H1 (cell line): ENCODE measurements around the gene CAMK2A. TPM values are rescaled to one million over a fixed set of nuclear protein-coding genes. Genes with fewer than 3 reads are reported as not detected.

Experiments used
- CTCF ChIA-PET: fragments of 300-600 bp; sonication (Branson Sonifier 250); formaldehyde crosslinking; loops from one replicate; lab custom pipeline; 2021; ENCODE audit not compliant: partially characterized antibody; lab: Charles Lee
- POLR2A ChIA-PET: fragments of 300-600 bp; sonication (Branson Sonifier 250); formaldehyde crosslinking; loops from one replicate; lab custom pipeline; 2021; ENCODE audit warnings: inconsistent platforms; ENCODE audit not compliant: partially characterized antibody; lab: Charles Lee
- DNase-seq, 2 experiments: peaks; one replicate each; pipeline versions ENCODE4 v3.0.0 to v3.0.0-alpha.2; 2010 to 2022; ENCODE audit warnings: low spot score in 2 of 2, low read depth in 1 of 2, mixed read lengths in 1 of 2
- FAIRE-seq: peaks from 2 replicates; lab custom pipeline; 2011; peaks lifted over from hg19 to GRCh38; lab: Jason Lieb, UNC
- H2AFZ ChIP-seq: 2 replicates; pipeline ENCODE4 v1.8.1; 2012; ENCODE audit warnings: low read length, inconsistent platforms
- H2AK5ac ChIP-seq: 2 replicates; pipeline ENCODE4 v1.6.1; 2013; ENCODE audit warnings: low read depth, low read length
- H2BK120ac ChIP-seq: replicated peaks from 2 replicates; pipeline ENCODE3; 2013; ENCODE audit warnings: low read depth, low read length, inconsistent platforms
- H2BK12ac ChIP-seq: 2 replicates; pipeline ENCODE4 v1.6.1; 2013; ENCODE audit warnings: low read depth, low read length
- H2BK15ac ChIP-seq: 2 replicates; pipeline ENCODE4 v1.6.1; 2013; ENCODE audit warnings: low read length
- H2BK20ac ChIP-seq: 2 replicates; pipeline ENCODE4 v1.6.1; 2013; ENCODE audit warnings: low read length
- H2BK5ac ChIP-seq: 2 replicates; pipeline ENCODE4 v1.6.1; 2013; ENCODE audit warnings: low read depth, low read length
- H3K14ac ChIP-seq: 2 replicates; pipeline ENCODE4 v1.6.1; 2013; ENCODE audit warnings: inconsistent platforms; ENCODE audit not compliant: insufficient read length
- H3K18ac ChIP-seq: 2 replicates; pipeline ENCODE4 v1.6.1; 2013; ENCODE audit warnings: low read length; ENCODE audit errors: extremely low read depth
- H3K23ac ChIP-seq: 2 replicates; pipeline ENCODE4 v1.6.1; 2013; ENCODE audit warnings: inconsistent platforms; ENCODE audit not compliant: insufficient read length
- H3K23me2 ChIP-seq: 2 replicates; pipeline ENCODE4 v1.6.1; 2013; ENCODE audit warnings: low read depth, low read length
- H3K27ac ChIP-seq: 2 replicates; pipeline ENCODE4 v1.6.1; 2011; ENCODE audit warnings: low read depth, low read length, inconsistent platforms
- H3K27me3 ChIP-seq, 4 experiments: replicated peaks in 1 of 4; 1 replicate in 1 of 4; 2 replicates in 3 of 4; pipeline versions ENCODE4 v1.6.1 to v1.8.1; 2011 to 2013; ENCODE audit warnings: low read length in 3 of 4, mild to moderate bottlenecking in 3 of 4, inconsistent platforms in 2 of 4, mixed read lengths in 2 of 4, moderate library complexity in 1 of 4; ENCODE audit not compliant: control insufficient read depth in 3 of 4, insufficient read depth in 3 of 4; ENCODE audit errors: extremely low read depth in 1 of 4
- H3K36me3 ChIP-seq, 4 experiments: 2 replicates each; pipeline versions ENCODE4 v1.6.1 to v1.8.1; 2011 to 2013; ENCODE audit warnings: mild to moderate bottlenecking in 4 of 4, low read length in 3 of 4, moderate library complexity in 2 of 4, control low read depth in 1 of 4, inconsistent platforms in 1 of 4; ENCODE audit not compliant: insufficient read depth in 4 of 4, control insufficient read depth in 2 of 4
- H3K4ac ChIP-seq: replicated peaks from 2 replicates; pipeline ENCODE3; 2013; ENCODE audit warnings: low read length, low read depth, mixed read lengths, inconsistent platforms; ENCODE audit not compliant: insufficient read length
- H3K4me1 ChIP-seq, 4 experiments: replicated peaks in 1 of 4; 1 replicate in 1 of 4; 2 replicates in 3 of 4; pipeline versions ENCODE4 v1.6.1 to v1.8.1; 2011 to 2013; ENCODE audit warnings: low read length in 3 of 4, inconsistent platforms in 2 of 4, mixed read lengths in 1 of 4; ENCODE audit not compliant: insufficient read depth in 4 of 4, control insufficient read depth in 3 of 4
- H3K4me2 ChIP-seq, 2 experiments: 2 replicates each; pipeline versions ENCODE4 v1.6.1 to v1.8.1; 2011 to 2013; ENCODE audit warnings: low read depth in 2 of 2, low read length in 2 of 2, control low read depth in 1 of 2, inconsistent platforms in 1 of 2, mild to moderate bottlenecking in 1 of 2; ENCODE audit not compliant: insufficient read depth in 1 of 2
- H3K4me3 ChIP-seq, 4 experiments: fragments of 200-600, 300-600 bp in 1 of 4; sonication (generic), shearing (Covaris generic), sonication (Bioruptor Twin) in 1 of 4; 2 replicates each; pipeline versions ENCODE4 v1.5.1 to v1.8.1; 2011 to 2016; ENCODE audit warnings: low read length in 4 of 4, low read depth in 3 of 4, control low read depth in 2 of 4, inconsistent platforms in 2 of 4, mild to moderate bottlenecking in 2 of 4, mixed read lengths in 1 of 4, moderate library complexity in 1 of 4; ENCODE audit not compliant: insufficient read depth in 2 of 4; ENCODE audit errors: extremely low read depth in 1 of 4
- H3K56ac ChIP-seq: replicated peaks from 2 replicates; pipeline ENCODE3; 2013; ENCODE audit warnings: low read depth, mild to moderate bottlenecking, mixed read lengths, low read length, inconsistent platforms; ENCODE audit not compliant: insufficient read length
- H3K79me1 ChIP-seq: 2 replicates; pipeline ENCODE4 v1.6.1; 2013; ENCODE audit warnings: low read depth, low read length, control low read depth
- H3K79me2 ChIP-seq, 2 experiments: 2 replicates each; pipeline versions ENCODE4 v1.6.1 to v1.8.1; 2012 to 2013; ENCODE audit warnings: low read length in 2 of 2, mild to moderate bottlenecking in 2 of 2, inconsistent platforms in 1 of 2; ENCODE audit not compliant: insufficient read depth in 2 of 2, control insufficient read depth in 1 of 2
- H3K9ac ChIP-seq, 4 experiments: replicated peaks in 1 of 4; 1 replicate in 1 of 4; 2 replicates in 3 of 4; pipeline versions ENCODE4 v1.6.1 to v1.8.1; 2011 to 2013; ENCODE audit warnings: low read depth in 3 of 4, low read length in 3 of 4, control low read depth in 2 of 4, mild to moderate bottlenecking in 2 of 4, moderate library complexity in 2 of 4, inconsistent platforms in 1 of 4; ENCODE audit errors: extremely low read depth in 1 of 4
- H3K9me3 ChIP-seq, 2 experiments: 2 replicates each; pipeline versions ENCODE4 v1.6.1 to v1.8.1; 2012 to 2013; ENCODE audit warnings: mild to moderate bottlenecking in 2 of 2, moderate library complexity in 2 of 2, control low read depth in 1 of 2, inconsistent platforms in 1 of 2, low read depth in 1 of 2, low read length in 1 of 2, mixed read lengths in 1 of 2; ENCODE audit not compliant: insufficient read depth in 2 of 2
- H4K20me1 ChIP-seq, 2 experiments: replicated peaks in 1 of 2; 2 replicates each; pipeline versions ENCODE3 to v1.8.1; 2011 to 2013; ENCODE audit warnings: inconsistent platforms in 2 of 2, low read length in 2 of 2, mild to moderate bottlenecking in 1 of 2; ENCODE audit not compliant: insufficient read depth in 2 of 2, control insufficient read depth in 1 of 2
- H4K5ac ChIP-seq: 2 replicates; pipeline ENCODE4 v1.6.1; 2013; ENCODE audit warnings: low read length, low read depth, mixed read lengths, inconsistent platforms; ENCODE audit not compliant: insufficient read length
- H4K8ac ChIP-seq: 2 replicates; pipeline ENCODE4 v1.8.0; 2013; ENCODE audit warnings: mild to moderate bottlenecking, moderate library complexity, low read length, inconsistent platforms; ENCODE audit not compliant: insufficient read depth; ENCODE audit errors: extremely low read depth
- H4K91ac ChIP-seq: replicated peaks from 2 replicates; pipeline ENCODE3; 2013; ENCODE audit warnings: low read length, mixed read lengths, inconsistent platforms; ENCODE audit not compliant: insufficient read length
- BCL11A ChIP-seq, 2 experiments: IDR thresholded peaks; one replicate each; pipeline ENCODE4 v1.6.1; 2011; ENCODE audit warnings: low read depth in 2 of 2, low read length in 2 of 2, mild to moderate bottlenecking in 2 of 2
- SUZ12 ChIP-seq: fragments of 200-600 bp; sonication (generic); IDR thresholded peaks from 2 replicates; pipeline ENCODE4 v1.6.1; 2012; ENCODE audit warnings: mild to moderate bottlenecking, inconsistent platforms, low read length, moderate library complexity, mixed read lengths
- WGBS, 2 experiments: shearing (Covaris generic) in 1 of 2; methylation state at CpG; one replicate each; pipeline versions ENCODE4 v1.1.6 to v1.1.7; 2013 to 2015; ENCODE audit warnings: low lambda C conversion rate in 2 of 2, mixed read lengths in 2 of 2, inconsistent platforms in 1 of 2, low coverage in 1 of 2, missing lambda C conversion rate in 1 of 2; ENCODE audit not compliant: insufficient replicate concordance in 2 of 2, insufficient coverage in 1 of 2, insufficient read length in 1 of 2; ENCODE audit errors: extremely low coverage in 1 of 2, missing lambda C conversion rate in 1 of 2; 5-methylcytosine and 5-hydroxymethylcytosine counted together
- polyA plus RNA-seq, 7 experiments: library from polyadenylated mRNA; depleted of rRNA in 3 of 7; stranded (reverse) in 5 of 7; unstranded in 2 of 7; fragments of >200 nt in 5 of 7; fragments of 200-250 nt in 2 of 7; gene quantifications; 1 replicate in 5 of 7; 2 replicates in 1 of 7; 4 replicates in 1 of 7; pipeline versions ENCODE4 v1.2.1 to v1.2.3, GENCODE V29; 2011 to 2013; ENCODE audit warnings: missing spikeins in 2 of 7, mixed read lengths in 2 of 7
- total RNA-seq: library from RNA; stranded (reverse); fragmentation: NEBNext Ultra II Directional; extraction: Animal tissue kit (Norgen Biotek cat#: 25700); gene quantifications from 2 replicates; pipeline ENCODE4 v1.2.1, GENCODE V29; 2021

Gene CAMK2A
- total and polyA plus RNA-seq, 2 of the 8 experiments (the other 6 are each of a cell fraction or from before 2014, with no cell fraction given) = 0.20 to 0.28 TPM

GRCh38 chr5:150180241-150181026, 109.1 kb downstream of the CAMK2A start:
- Histone ChIP-seq H3K4me1 (peaks cover 0 to 3% (median under 1%) of the 10 kb centered on the region in 4 experiments; a peak in 3 of 7 replicates), H2BK120ac (no peak overlapping the region), H3K23me2 (no peaks in the 10 kb centered on the region), H3K4ac (no peak overlapping the region), H3K56ac (no peak overlapping the region), H3K9me3 (no peaks in the 10 kb centered on the region), H2BK15ac (no peak overlapping the region), H2AK5ac (no peak overlapping the region), H4K8ac (no peak overlapping the region), H3K79me2 (no peaks in the 10 kb centered on the region), H3K18ac (no peak overlapping the region; the same call in 1 of the 2 replicates), H3K4me2 (no peak overlapping the region), H3K36me3 (no peaks in the 10 kb centered on the region), H3K79me1 (no peaks in the 10 kb centered on the region; the same call in 1 of the 2 replicates), H3K14ac (no peak overlapping the region), H3K27ac (no peak overlapping the region), H2AFZ (no peak overlapping the region), H3K4me3 (no peak overlapping the region), H2BK20ac (no peak overlapping the region), H2BK5ac (no peak overlapping the region), H3K23ac (no peak overlapping the region), H2BK12ac (no peak overlapping the region), H4K5ac (no peak overlapping the region), H4K20me1 (no peaks in the 10 kb centered on the region), H3K27me3 (peaks cover 0 to 9% (median 2%) of the 10 kb centered on the region in 4 experiments; a peak in 4 of 7 replicates), H3K9ac (no peak overlapping the region), H4K91ac (no peak overlapping the region)
- no peak for DNase-seq
- ChIA-PET CTCF (interaction anchor here (0.7 to 17.8 kb wide), 9 partner anchors 8 to 94 kb away, joined by 3 to 406 read pairs (median 28); partner anchors contain the start of genes CDX1 and SLC6A7), POLR2A (interaction anchor here (1.1 kb wide), 1 partner anchor 30 kb away, joined by 3 read pairs; no protein-coding TSS in a partner anchor)
- 85% methylated on average over 17 of the region's 18 CpGs; no CpG with 5 or more reads in 1 of the 2 experiments for WGBS, 2 experiments
- no peak for FAIRE-seq
- TF ChIP-seq SUZ12 = no peak
- no peak for TF ChIP-seq BCL11A (IDR thresholded peaks at IDR 0.05; ENCODE audit: low read depth in 2 of 2, low read length in 2 of 2)
